ENCODE results near the gene CST3. TPM values are rescaled to one million over a fixed set of nuclear protein-coding genes. Genes with fewer than 3 reads are reported as not detected.
A peak's percentile ranks its signal among the peaks of the same experiment; 100 is the strongest.

Gene CST3
- total RNA-seq, 4 donors from 2014 or later = 870 to 2,325 (median 1,540) TPM

GRCh38 chr20:23671479-23671878 is 33.7 kb upstream of the CST3 start:
- Histone ChIP-seq H3K4me1 (peaks cover 0 to 5% (median 0%) of the 10 kb centered on the region in 4 donors), H3K4me3 (no peak overlapping the region), H3K27ac (no peak overlapping the region), H3K36me3 (no peaks in the 10 kb centered on the region), H3K9me3 (no peaks in the 10 kb centered on the region), H3K27me3 (no peaks in the 10 kb centered on the region)
- 66 to 75% methylated on average over 3 of the region's 3 CpGs for WGBS, 2 donors
- DNase-seq (ENCODE audit: low spot score in 2 of 2) = no peak
- TF ChIP-seq, protein P1, sequence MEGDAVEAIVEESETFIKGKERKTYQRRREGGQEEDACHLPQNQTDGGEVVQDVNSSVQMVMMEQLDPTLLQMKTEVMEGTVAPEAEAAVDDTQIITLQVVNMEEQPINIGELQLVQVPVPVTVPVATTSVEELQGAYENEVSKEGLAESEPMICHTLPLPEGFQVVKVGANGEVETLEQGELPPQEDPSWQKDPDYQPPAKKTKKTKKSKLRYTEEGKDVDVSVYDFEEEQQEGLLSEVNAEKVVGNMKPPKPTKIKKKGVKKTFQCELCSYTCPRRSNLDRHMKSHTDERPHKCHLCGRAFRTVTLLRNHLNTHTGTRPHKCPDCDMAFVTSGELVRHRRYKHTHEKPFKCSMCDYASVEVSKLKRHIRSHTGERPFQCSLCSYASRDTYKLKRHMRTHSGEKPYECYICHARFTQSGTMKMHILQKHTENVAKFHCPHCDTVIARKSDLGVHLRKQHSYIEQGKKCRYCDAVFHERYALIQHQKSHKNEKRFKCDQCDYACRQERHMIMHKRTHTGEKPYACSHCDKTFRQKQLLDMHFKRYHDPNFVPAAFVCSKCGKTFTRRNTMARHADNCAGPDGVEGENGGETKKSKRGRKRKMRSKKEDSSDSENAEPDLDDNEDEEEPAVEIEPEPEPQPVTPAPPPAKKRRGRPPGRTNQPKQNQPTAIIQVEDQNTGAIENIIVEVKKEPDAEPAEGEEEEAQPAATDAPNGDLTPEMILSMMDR (IDR thresholded peaks at IDR 0.05) = no peak
- TF ChIP-seq EP300 (IDR thresholded peaks at IDR 0.05) = no peak
- no peak for TF ChIP-seq POLR2A (IDR thresholded peaks at IDR 0.05)

DNA sequence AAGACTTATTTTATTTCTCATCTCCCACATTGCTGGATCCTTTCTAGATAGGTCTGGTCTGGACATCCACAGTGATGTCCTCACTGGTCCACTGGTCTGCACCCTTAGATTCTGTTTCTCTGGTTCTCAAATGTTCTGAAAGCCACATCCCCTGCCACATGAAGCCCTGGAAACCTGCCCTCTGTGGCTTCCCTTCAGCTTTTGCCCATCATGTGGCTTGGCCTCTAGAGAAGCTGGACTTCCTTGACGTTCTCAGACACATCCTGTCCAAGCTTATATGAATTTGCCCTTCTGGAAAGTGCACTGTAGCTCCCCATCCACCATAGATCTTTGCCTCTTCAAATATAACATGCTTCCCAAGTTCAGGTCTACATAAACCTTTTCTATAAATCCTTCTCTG is 32.6 kb upstream of the CST3 start:
- TF ChIP-seq, protein P1 (IDR thresholded peaks at IDR 0.05) = no peak
- TF ChIP-seq POLR2A (IDR thresholded peaks at IDR 0.05) (no peak), EP300 (IDR thresholded peaks at IDR 0.05) (no peak)
- Histone ChIP-seq H3K27ac (no peak overlapping the region), H3K27me3 (no peaks in the 10 kb centered on the region), H3K36me3 (no peaks in the 10 kb centered on the region), H3K4me1 (peaks cover 0 to 9% (median 0%) of the 10 kb centered on the region in 4 donors), H3K9me3 (no peaks in the 10 kb centered on the region), H3K4me3 (no peak overlapping the region)
- WGBS, 2 donors = 46 to 50% methylated on average over 1 of the region's 1 CpG
- DNase-seq (ENCODE audit: low spot score in 2 of 2) = no peak

DNA sequence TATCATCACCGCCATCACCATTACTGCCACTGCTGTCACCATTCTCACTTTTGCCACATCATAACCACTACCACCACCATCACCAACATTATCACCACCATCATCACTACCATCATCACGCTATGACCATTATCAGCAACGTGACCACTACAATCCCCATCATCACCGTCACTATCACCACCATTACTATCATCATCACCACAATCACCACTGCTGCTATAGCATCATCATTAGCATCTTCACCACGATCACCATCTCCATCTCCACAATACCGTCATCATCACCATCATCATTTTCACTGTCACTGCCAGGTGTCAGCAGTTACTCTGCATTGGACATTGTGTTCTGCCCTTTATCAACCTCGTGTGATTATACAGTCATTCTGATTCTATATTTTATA is 32.1 kb upstream of the CST3 start:
- DNase-seq (ENCODE audit: low spot score in 2 of 2) = no peak
- Histone ChIP-seq H3K27ac (no peak overlapping the region), H3K4me1 (peaks cover 0 to 9% (median 0%) of the 10 kb centered on the region in 4 donors), H3K9me3 (no peaks in the 10 kb centered on the region), H3K27me3 (no peaks in the 10 kb centered on the region), H3K36me3 (no peaks in the 10 kb centered on the region), H3K4me3 (no peak overlapping the region)
- TF ChIP-seq POLR2A (IDR thresholded peaks at IDR 0.05) (no peak), EP300 (IDR thresholded peaks at IDR 0.05) (no peak)
- TF ChIP-seq, protein P1 (IDR thresholded peaks at IDR 0.05) = no peak
- WGBS, 2 donors = 94 to 95% methylated on average over 7 of the region's 7 CpGs

DNA sequence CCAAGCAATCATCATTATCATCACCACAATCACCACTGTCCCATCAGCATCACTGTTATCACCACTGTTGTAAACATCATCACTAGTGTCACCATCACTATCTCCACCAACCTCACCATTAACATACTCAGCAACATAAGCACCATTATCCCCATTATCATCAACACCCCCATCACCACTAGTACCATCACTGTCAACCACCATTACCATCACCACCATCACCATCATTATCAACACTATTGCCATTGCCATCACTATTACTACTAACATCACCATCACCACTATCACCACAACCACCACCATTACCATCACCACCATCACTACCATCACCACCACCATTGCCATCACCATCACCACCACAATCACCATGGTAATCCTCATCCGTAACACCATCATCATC is 31.6 kb upstream of the CST3 start:
- Histone ChIP-seq H3K4me3 (no peak overlapping the region), H3K9me3 (no peaks in the 10 kb centered on the region), H3K4me1 (peaks cover 0 to 9% (median 0%) of the 10 kb centered on the region in 4 donors), H3K36me3 (no peaks in the 10 kb centered on the region), H3K27ac (no peak overlapping the region), H3K27me3 (no peaks in the 10 kb centered on the region)
- 95 to 97% methylated on average over 1 of the region's 1 CpG for WGBS, 2 donors
- TF ChIP-seq EP300 (IDR thresholded peaks at IDR 0.05) (no peak), POLR2A (IDR thresholded peaks at IDR 0.05) (no peak)
- TF ChIP-seq, protein P1 (IDR thresholded peaks at IDR 0.05) = no peak
- DNase-seq (ENCODE audit: low spot score in 2 of 2) = no peak

- Histone ChIP-seq H3K27ac (no peak overlapping the region), H3K4me3 (no peak overlapping the region), H3K9me3 (no peaks in the 10 kb centered on the region), H3K36me3 (no peaks in the 10 kb centered on the region), H3K4me1 (peaks cover 0 to 9% (median 0%) of the 10 kb centered on the region in 4 donors), H3K27me3 (no peaks in the 10 kb centered on the region)
- DNase-seq (ENCODE audit: low spot score in 2 of 2) = peak; percentile 49 to 75
- TF ChIP-seq, protein P1 (IDR thresholded peaks at IDR 0.05) = peak; percentile 78 to 85 (median 81)
- no peak for TF ChIP-seq EP300 (IDR thresholded peaks at IDR 0.05)
- WGBS, 2 donors = 2% methylated on average over 4 of the region's 4 CpGs
These were observed 30.8 kb upstream of the CST3 start for GRCh38 chr20:23668477-23668951.
